Measurements from ENCODE around the gene RPS15A.

Gene RPS15A

GRCh38 chr16:18789850-18790706 lies at the start of gene RPS15A:
Gene RPS15A, minus strand, starts transcription at chr16:18790334. Its CDS starts 1,221 bp downstream, at chr16:18789113.
- Histone ChIP-seq H3K36me3 (ENCODE audit: control insufficient read depth, insufficient read depth, low read length) (peaks cover 19% of the 10 kb centered on the region), H3K27ac (ENCODE audit: low read depth, low read length) (peak within 1 kb of the TSS; percentile 84), H3K27me3 (ENCODE audit: control insufficient read depth, insufficient read depth, low read length) (no peaks in the 10 kb centered on the region), H3K9ac (ENCODE audit: low read length) (peak within 1 kb of the TSS; percentile 97), H3K4me3 (ENCODE audit: low read length) (peak within 1 kb of the TSS; percentile 95), H3K4me1 (ENCODE audit: control insufficient read depth, insufficient read depth, low read length) (peaks cover 12% of the 10 kb centered on the region)

GRCh38 chr16:18839555-18839954 lies 49.4 kb upstream of the RPS15A start:
- Histone ChIP-seq H3K27ac (ENCODE audit: low read depth, low read length) (no peak overlapping the region), H3K9ac (ENCODE audit: low read length) (no peak overlapping the region), H3K27me3 (ENCODE audit: control insufficient read depth, insufficient read depth, low read length) (no peaks in the 10 kb centered on the region), H3K36me3 (ENCODE audit: control insufficient read depth, insufficient read depth, low read length) (peaks cover 47% of the 10 kb centered on the region), H3K4me3 (ENCODE audit: low read length) (no peak overlapping the region), H3K4me1 (ENCODE audit: control insufficient read depth, insufficient read depth, low read length) (no peaks in the 10 kb centered on the region)

- H3K36me3 ChIP-seq (ENCODE audit: control insufficient read depth, insufficient read depth, low read length) = peaks cover 58% of the 10 kb centered on the region
- no peak overlapping the region for H3K27ac ChIP-seq (ENCODE audit: low read depth, low read length)
- no peak overlapping the region for H3K4me3 ChIP-seq (ENCODE audit: low read length)
- H3K9ac ChIP-seq (ENCODE audit: low read length) = no peak overlapping the region
- H3K4me1 ChIP-seq (ENCODE audit: control insufficient read depth, insufficient read depth, low read length) = no peaks in the 10 kb centered on the region
- H3K27me3 ChIP-seq (ENCODE audit: control insufficient read depth, insufficient read depth, low read length) = no peaks in the 10 kb centered on the region
These were observed 46.6 kb upstream of the RPS15A start for GRCh38 chr16:18836702-18837101.

DNA sequence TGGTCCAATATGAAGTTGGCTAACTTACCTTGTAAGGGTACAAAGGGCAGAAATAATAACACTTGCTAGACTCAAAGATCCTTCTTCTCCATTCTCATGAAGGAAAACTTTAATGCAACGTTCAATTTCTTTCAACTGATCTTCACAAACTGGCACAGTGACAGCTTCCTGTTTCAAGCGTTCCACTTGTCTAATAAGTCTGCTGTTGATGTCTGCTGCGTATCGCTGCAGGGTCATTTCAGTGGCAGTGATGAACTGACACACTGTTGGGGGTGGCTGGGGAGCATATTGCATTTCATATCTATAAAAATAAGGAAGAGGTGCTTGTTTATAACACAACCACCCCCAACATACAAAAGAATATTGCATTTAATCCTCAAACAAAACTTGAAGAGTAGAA lies 44.7 kb upstream of the RPS15A start:
- H3K4me3 ChIP-seq (ENCODE audit: low read length) = no peak overlapping the region
- H3K36me3 ChIP-seq (ENCODE audit: control insufficient read depth, insufficient read depth, low read length) = peaks cover 64% of the 10 kb centered on the region
- H3K9ac ChIP-seq (ENCODE audit: low read length) = no peak overlapping the region
- H3K4me1 ChIP-seq (ENCODE audit: control insufficient read depth, insufficient read depth, low read length) = no peaks in the 10 kb centered on the region
- no peaks in the 10 kb centered on the region for H3K27me3 ChIP-seq (ENCODE audit: control insufficient read depth, insufficient read depth, low read length)
- no peak overlapping the region for H3K27ac ChIP-seq (ENCODE audit: low read depth, low read length)

GRCh38 chr16:18833707-18834505 lies 43.8 kb upstream of the RPS15A start:
- H3K36me3 ChIP-seq (ENCODE audit: control insufficient read depth, insufficient read depth, low read length) = peaks cover 62% of the 10 kb centered on the region

GRCh38 chr16:18832613-18833012 lies 42.5 kb upstream of the RPS15A start:
- H3K9ac ChIP-seq (ENCODE audit: low read length) = no peak overlapping the region
- H3K4me3 ChIP-seq (ENCODE audit: low read length) = no peak overlapping the region
- H3K27me3 ChIP-seq (ENCODE audit: control insufficient read depth, insufficient read depth, low read length) = no peaks in the 10 kb centered on the region
- H3K4me1 ChIP-seq (ENCODE audit: control insufficient read depth, insufficient read depth, low read length) = no peaks in the 10 kb centered on the region
- H3K36me3 ChIP-seq (ENCODE audit: control insufficient read depth, insufficient read depth, low read length) = peaks cover 60% of the 10 kb centered on the region
- no peak overlapping the region for H3K27ac ChIP-seq (ENCODE audit: low read depth, low read length)

More at GRCh38 chr16:18833707-18834505, 43.8 kb upstream of the RPS15A start:
- no peak overlapping the region for H3K27ac ChIP-seq (ENCODE audit: low read depth, low read length)
- no peak overlapping the region for H3K4me3 ChIP-seq (ENCODE audit: low read length)
- no peaks in the 10 kb centered on the region for H3K4me1 ChIP-seq (ENCODE audit: control insufficient read depth, insufficient read depth, low read length)
- H3K27me3 ChIP-seq (ENCODE audit: control insufficient read depth, insufficient read depth, low read length) = no peaks in the 10 kb centered on the region
- no peak overlapping the region for H3K9ac ChIP-seq (ENCODE audit: low read length)

- Histone ChIP-seq H3K9ac (ENCODE audit: low read length) (no peak overlapping the region), H3K27me3 (ENCODE audit: control insufficient read depth, insufficient read depth, low read length) (no peaks in the 10 kb centered on the region), H3K4me3 (ENCODE audit: low read length) (no peak overlapping the region), H3K4me1 (ENCODE audit: control insufficient read depth, insufficient read depth, low read length) (no peaks in the 10 kb centered on the region), H3K36me3 (ENCODE audit: control insufficient read depth, insufficient read depth, low read length) (peaks cover 55% of the 10 kb centered on the region), H3K27ac (ENCODE audit: low read depth, low read length) (no peak overlapping the region)
These were observed 41.9 kb upstream of the RPS15A start for GRCh38 chr16:18832006-18832405.

DNA sequence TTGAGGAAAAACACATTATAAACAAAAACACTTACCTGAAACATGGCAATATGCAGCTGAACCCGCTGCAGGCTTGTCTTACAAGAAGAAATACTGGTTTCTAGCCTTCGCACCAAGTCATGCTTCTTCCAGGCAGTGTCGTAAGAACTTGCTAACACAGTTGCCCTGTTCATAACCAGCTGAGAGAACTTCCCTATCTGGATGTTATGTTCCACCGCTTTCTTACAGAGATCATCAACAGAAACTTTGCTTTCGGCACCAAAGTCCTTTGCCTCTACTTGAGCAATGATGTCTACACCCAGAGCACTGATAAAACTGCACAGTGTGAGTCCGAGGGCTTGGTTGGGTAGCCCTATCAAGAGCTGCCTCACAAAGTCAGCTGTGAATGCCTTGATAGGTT lies 39.1 kb upstream of the RPS15A start:
- Histone ChIP-seq H3K4me3 (ENCODE audit: low read length) (no peak overlapping the region), H3K9ac (ENCODE audit: low read length) (no peak overlapping the region), H3K27me3 (ENCODE audit: control insufficient read depth, insufficient read depth, low read length) (no peaks in the 10 kb centered on the region), H3K4me1 (ENCODE audit: control insufficient read depth, insufficient read depth, low read length) (no peaks in the 10 kb centered on the region), H3K36me3 (ENCODE audit: control insufficient read depth, insufficient read depth, low read length) (peaks cover 34% of the 10 kb centered on the region), H3K27ac (ENCODE audit: low read depth, low read length) (no peak overlapping the region)

DNA sequence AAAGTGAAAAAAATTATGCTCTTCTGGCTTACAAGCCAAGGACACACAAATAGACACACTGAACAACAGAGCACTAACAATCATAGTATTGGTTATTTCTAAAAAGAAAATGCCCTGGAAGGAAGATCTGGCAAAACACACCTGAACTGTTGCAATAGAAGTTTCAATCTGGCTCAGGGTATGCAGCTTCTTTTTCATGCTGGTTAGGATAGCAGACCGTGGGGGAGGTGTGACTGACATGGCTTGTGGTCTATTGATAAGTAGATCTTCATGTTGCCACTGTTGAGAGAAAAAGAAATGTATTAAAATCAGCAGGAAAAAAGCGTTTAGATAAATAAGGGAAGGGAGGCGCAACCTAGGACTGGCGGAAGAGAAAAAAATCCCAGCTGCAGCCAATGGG lies 37.8 kb upstream of the RPS15A start:
- no peaks in the 10 kb centered on the region for H3K4me1 ChIP-seq (ENCODE audit: control insufficient read depth, insufficient read depth, low read length)
- H3K27ac ChIP-seq (ENCODE audit: low read depth, low read length) = no peak overlapping the region
- H3K9ac ChIP-seq (ENCODE audit: low read length) = no peak overlapping the region
- no peak overlapping the region for H3K4me3 ChIP-seq (ENCODE audit: low read length)
- peaks cover 26% of the 10 kb centered on the region for H3K36me3 ChIP-seq (ENCODE audit: control insufficient read depth, insufficient read depth, low read length)
- H3K27me3 ChIP-seq (ENCODE audit: control insufficient read depth, insufficient read depth, low read length) = no peaks in the 10 kb centered on the region

DNA sequence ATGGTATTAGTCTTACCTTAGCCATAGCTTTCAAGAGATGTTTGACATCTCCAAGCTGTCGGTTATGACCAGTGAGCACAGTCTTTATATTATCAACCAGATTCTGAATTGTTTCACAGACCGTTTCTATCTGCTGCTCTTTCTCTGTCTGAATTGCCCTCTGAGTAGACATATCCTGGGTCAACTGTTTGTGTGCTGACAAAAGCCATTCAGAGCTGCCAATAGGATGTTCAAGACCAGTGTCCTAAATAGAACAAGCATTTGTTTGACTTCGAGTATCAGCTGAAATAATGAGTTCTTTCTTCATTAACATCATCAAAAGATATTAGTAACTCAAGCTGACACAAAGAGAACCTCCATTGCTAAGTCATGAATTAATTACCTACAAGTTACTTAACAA lies 26.2 kb upstream of the RPS15A start:
- Histone ChIP-seq H3K27me3 (ENCODE audit: control insufficient read depth, insufficient read depth, low read length) (no peaks in the 10 kb centered on the region), H3K4me3 (ENCODE audit: low read length) (no peak overlapping the region), H3K9ac (ENCODE audit: low read length) (no peak overlapping the region), H3K27ac (ENCODE audit: low read depth, low read length) (no peak overlapping the region), H3K36me3 (ENCODE audit: control insufficient read depth, insufficient read depth, low read length) (peaks cover 19% of the 10 kb centered on the region), H3K4me1 (ENCODE audit: control insufficient read depth, insufficient read depth, low read length) (no peaks in the 10 kb centered on the region)

GRCh38 chr16:18811925-18812324 lies 21.8 kb upstream of the RPS15A start:
- no peaks in the 10 kb centered on the region for H3K27me3 ChIP-seq (ENCODE audit: control insufficient read depth, insufficient read depth, low read length)
- H3K9ac ChIP-seq (ENCODE audit: low read length) = no peak overlapping the region
- H3K4me1 ChIP-seq (ENCODE audit: control insufficient read depth, insufficient read depth, low read length) = no peaks in the 10 kb centered on the region
- peaks cover 26% of the 10 kb centered on the region for H3K36me3 ChIP-seq (ENCODE audit: control insufficient read depth, insufficient read depth, low read length)
- H3K4me3 ChIP-seq (ENCODE audit: low read length) = no peak overlapping the region
- no peak overlapping the region for H3K27ac ChIP-seq (ENCODE audit: low read depth, low read length)

GRCh38 chr16:18809165-18809564 lies 19.0 kb upstream of the RPS15A start:
- peaks cover 26% of the 10 kb centered on the region for H3K36me3 ChIP-seq (ENCODE audit: control insufficient read depth, insufficient read depth, low read length)
- H3K4me1 ChIP-seq (ENCODE audit: control insufficient read depth, insufficient read depth, low read length) = no peaks in the 10 kb centered on the region
- H3K4me3 ChIP-seq (ENCODE audit: low read length) = no peak overlapping the region
- H3K9ac ChIP-seq (ENCODE audit: low read length) = no peak overlapping the region
- no peaks in the 10 kb centered on the region for H3K27me3 ChIP-seq (ENCODE audit: control insufficient read depth, insufficient read depth, low read length)
- no peak overlapping the region for H3K27ac ChIP-seq (ENCODE audit: low read depth, low read length)
